ENCODE data around the gene KCNJ6.

KCNJ6 gene

GRCh38 chr21:37658121-37658816, 258.0 kb downstream of the KCNJ6 start:
- ATAC-seq (ENCODE audit: low read depth), result no peak
- DNase-seq (ENCODE audit: low spot score), result no peak
- H3K9me3 ChIP-seq (ENCODE audit: severe bottlenecking), result no peaks in the 10 kb centered on the region
- peaks cover 15% of the 10 kb centered on the region for H3K4me1 ChIP-seq (ENCODE audit: insufficient read depth, poor library complexity, severe bottlenecking)
- TF ChIP-seq, protein P1, sequence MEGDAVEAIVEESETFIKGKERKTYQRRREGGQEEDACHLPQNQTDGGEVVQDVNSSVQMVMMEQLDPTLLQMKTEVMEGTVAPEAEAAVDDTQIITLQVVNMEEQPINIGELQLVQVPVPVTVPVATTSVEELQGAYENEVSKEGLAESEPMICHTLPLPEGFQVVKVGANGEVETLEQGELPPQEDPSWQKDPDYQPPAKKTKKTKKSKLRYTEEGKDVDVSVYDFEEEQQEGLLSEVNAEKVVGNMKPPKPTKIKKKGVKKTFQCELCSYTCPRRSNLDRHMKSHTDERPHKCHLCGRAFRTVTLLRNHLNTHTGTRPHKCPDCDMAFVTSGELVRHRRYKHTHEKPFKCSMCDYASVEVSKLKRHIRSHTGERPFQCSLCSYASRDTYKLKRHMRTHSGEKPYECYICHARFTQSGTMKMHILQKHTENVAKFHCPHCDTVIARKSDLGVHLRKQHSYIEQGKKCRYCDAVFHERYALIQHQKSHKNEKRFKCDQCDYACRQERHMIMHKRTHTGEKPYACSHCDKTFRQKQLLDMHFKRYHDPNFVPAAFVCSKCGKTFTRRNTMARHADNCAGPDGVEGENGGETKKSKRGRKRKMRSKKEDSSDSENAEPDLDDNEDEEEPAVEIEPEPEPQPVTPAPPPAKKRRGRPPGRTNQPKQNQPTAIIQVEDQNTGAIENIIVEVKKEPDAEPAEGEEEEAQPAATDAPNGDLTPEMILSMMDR (IDR thresholded peaks at IDR 0.05; ENCODE audit: poor library complexity, severe bottlenecking), result no peak
- H3K4me3 ChIP-seq (ENCODE audit: severe bottlenecking), result no peak overlapping the region
- peak overlapping the region; percentile 12 for H3K27ac ChIP-seq (ENCODE audit: poor library complexity, severe bottlenecking)
- no peaks in the 10 kb centered on the region for H3K36me3 ChIP-seq (ENCODE audit: low read depth)
- no peaks in the 10 kb centered on the region for H3K27me3 ChIP-seq (ENCODE audit: insufficient read depth, poor library complexity, severe bottlenecking)

- no peaks in the 10 kb centered on the region for H3K36me3 ChIP-seq (ENCODE audit: low read depth)
- H3K4me3 ChIP-seq (ENCODE audit: severe bottlenecking), result no peak overlapping the region
- TF ChIP-seq, protein P1 (IDR thresholded peaks at IDR 0.05; ENCODE audit: poor library complexity, severe bottlenecking), result no peak
- H3K27me3 ChIP-seq (ENCODE audit: insufficient read depth, poor library complexity, severe bottlenecking), result no peaks in the 10 kb centered on the region
- H3K27ac ChIP-seq (ENCODE audit: poor library complexity, severe bottlenecking), result no peak overlapping the region
- DNase-seq (ENCODE audit: low spot score), result no peak
- peaks cover 15% of the 10 kb centered on the region for H3K4me1 ChIP-seq (ENCODE audit: insufficient read depth, poor library complexity, severe bottlenecking)
- no peak for ATAC-seq (ENCODE audit: low read depth)
- no peaks in the 10 kb centered on the region for H3K9me3 ChIP-seq (ENCODE audit: severe bottlenecking)
Measured at GRCh38 chr21:37656899-37657298, 259.4 kb downstream of the KCNJ6 start.

GRCh38 chr21:37655611-37656300, 260.5 kb downstream of the KCNJ6 start:
- no peaks in the 10 kb centered on the region for H3K27me3 ChIP-seq (ENCODE audit: insufficient read depth, poor library complexity, severe bottlenecking)
- no peaks in the 10 kb centered on the region for H3K36me3 ChIP-seq (ENCODE audit: low read depth)
- H3K27ac ChIP-seq (ENCODE audit: poor library complexity, severe bottlenecking), result no peak overlapping the region
- TF ChIP-seq, protein P1 (IDR thresholded peaks at IDR 0.05; ENCODE audit: poor library complexity, severe bottlenecking), result no peak
- DNase-seq (ENCODE audit: low spot score) (no peak), ATAC-seq (ENCODE audit: low read depth) (no peak)
- no peaks in the 10 kb centered on the region for H3K9me3 ChIP-seq (ENCODE audit: severe bottlenecking)
- peaks cover 15% of the 10 kb centered on the region for H3K4me1 ChIP-seq (ENCODE audit: insufficient read depth, poor library complexity, severe bottlenecking)
- no peak overlapping the region for H3K4me3 ChIP-seq (ENCODE audit: severe bottlenecking)

GRCh38 chr21:37654596-37654995, 261.7 kb downstream of the KCNJ6 start:
- Histone ChIP-seq H3K9me3 (ENCODE audit: severe bottlenecking) (no peaks in the 10 kb centered on the region), H3K27me3 (ENCODE audit: insufficient read depth, poor library complexity, severe bottlenecking) (no peaks in the 10 kb centered on the region), H3K27ac (ENCODE audit: poor library complexity, severe bottlenecking) (no peak overlapping the region), H3K4me3 (ENCODE audit: severe bottlenecking) (no peak overlapping the region), H3K4me1 (ENCODE audit: insufficient read depth, poor library complexity, severe bottlenecking) (peaks cover 15% of the 10 kb centered on the region), H3K36me3 (ENCODE audit: low read depth) (no peaks in the 10 kb centered on the region)
- ATAC-seq (ENCODE audit: low read depth), result no peak
- no peak for DNase-seq (ENCODE audit: low spot score)
- TF ChIP-seq, protein P1 (IDR thresholded peaks at IDR 0.05; ENCODE audit: poor library complexity, severe bottlenecking), result no peak

DNA sequence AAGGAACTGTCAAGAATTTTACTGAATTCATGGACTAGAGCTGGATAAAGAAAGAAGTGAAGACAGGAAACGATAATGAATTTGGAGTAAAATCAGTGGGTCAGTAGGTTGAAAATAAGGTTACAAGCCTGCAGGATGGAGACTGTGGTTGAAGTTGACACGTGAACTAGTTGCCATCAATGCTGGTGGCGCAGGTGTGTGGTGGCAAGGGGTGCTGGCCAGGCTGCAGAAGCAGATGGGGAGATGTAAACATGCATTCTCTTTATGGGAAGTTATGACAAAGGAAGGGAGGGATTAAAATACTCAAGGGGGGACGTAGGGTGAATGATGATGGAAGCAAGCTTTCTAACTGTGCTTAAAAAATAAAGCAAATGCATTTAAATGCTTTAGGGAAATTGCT, 263.1 kb downstream of the KCNJ6 start:
- H3K9me3 ChIP-seq (ENCODE audit: severe bottlenecking), result no peaks in the 10 kb centered on the region
- H3K4me3 ChIP-seq (ENCODE audit: severe bottlenecking), result no peak overlapping the region
- no peak for ATAC-seq (ENCODE audit: low read depth)
- H3K4me1 ChIP-seq (ENCODE audit: insufficient read depth, poor library complexity, severe bottlenecking), result peaks cover 2% of the 10 kb centered on the region
- no peaks in the 10 kb centered on the region for H3K27me3 ChIP-seq (ENCODE audit: insufficient read depth, poor library complexity, severe bottlenecking)
- H3K36me3 ChIP-seq (ENCODE audit: low read depth), result no peaks in the 10 kb centered on the region
- DNase-seq (ENCODE audit: low spot score), result no peak
- TF ChIP-seq, protein P1 (IDR thresholded peaks at IDR 0.05; ENCODE audit: poor library complexity, severe bottlenecking), result no peak
- H3K27ac ChIP-seq (ENCODE audit: poor library complexity, severe bottlenecking), result no peak overlapping the region

Data from RWPE2 (cell line).